ENCODE measurements around the gene KIAA0586. TPM values are rescaled to one million over a fixed set of nuclear protein-coding genes. Genes with fewer than 3 reads are reported as not detected.

Gene KIAA0586
- total and polyA plus RNA-seq, 2 of the 13 experiments (the other 11 are each of a cell fraction or from before 2014, with no cell fraction given) = 12.6 to 25.2 TPM

DNA sequence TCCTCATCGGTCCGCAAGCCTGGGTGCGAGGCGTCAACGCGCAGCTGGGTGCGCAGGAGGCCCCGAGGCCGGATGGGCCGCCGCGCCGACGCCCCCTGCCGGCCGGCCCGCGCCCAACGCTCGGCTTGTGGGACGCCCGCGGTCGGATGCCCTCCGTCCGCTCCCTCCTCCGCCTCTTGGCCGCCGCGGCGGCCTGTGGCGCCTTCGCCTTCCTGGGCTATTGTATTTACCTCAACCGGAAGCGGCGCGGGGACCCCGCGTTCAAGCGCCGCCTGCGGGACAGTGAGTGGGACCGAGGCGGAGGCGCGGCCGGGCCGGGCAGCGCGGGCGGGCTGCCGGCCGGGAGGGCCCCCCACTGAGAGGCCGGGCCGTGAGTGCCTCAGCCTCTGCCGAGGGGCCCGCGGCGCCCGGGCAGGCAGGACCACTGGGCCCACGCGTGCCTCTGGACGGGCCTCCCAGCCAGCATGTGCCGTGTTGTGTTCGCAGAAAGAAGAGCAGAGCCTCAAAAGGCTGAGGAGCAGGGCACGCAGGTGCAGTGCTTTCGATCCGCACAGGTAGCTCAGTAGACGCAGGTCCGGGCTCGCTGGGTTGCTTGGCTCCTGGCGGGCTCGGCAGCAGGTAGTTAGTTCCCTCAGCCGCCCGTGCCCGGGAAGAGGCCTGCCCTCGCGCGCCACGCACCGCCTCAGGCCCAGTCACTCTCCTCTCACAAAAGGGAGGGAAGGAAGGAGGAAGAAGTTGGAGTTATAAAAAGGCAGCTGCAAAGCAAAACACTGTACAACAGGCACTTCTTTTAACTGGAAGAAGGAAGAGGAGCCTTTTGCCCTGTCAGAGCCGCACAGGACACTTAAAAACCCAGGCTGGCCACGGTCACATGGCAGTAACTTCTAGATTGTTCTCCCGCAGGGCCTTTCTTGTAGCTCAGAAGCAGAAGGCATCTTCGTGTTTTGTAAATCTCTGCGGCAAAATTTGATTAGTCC, 31.4 kb upstream of the KIAA0586 start, which contains the start of gene TOMM20L (continued):
- TF ChIP-seq ZNF367 (CRISPR knock-in tag; IDR thresholded peaks at IDR 0.05; ENCODE audit: borderline replicate concordance) (no peak), IRF9 (CRISPR knock-in tag; IDR thresholded peaks at IDR 0.05; ENCODE audit: borderline replicate concordance) (peak; percentile 59; the same call in 1 of the 2 replicates), ZNF557 (CRISPR knock-in tag; IDR thresholded peaks at IDR 0.05) (no peak), MAZ (IDR thresholded peaks at IDR 0.05; ENCODE audit: borderline replicate concordance, low read depth, low read length) (no peak), MAZ (CRISPR knock-in tag; IDR thresholded peaks at IDR 0.05; ENCODE audit: low read depth) (peak; percentile 78), PHB2 (IDR thresholded peaks at IDR 0.05; ENCODE audit: partially characterized antibody) (no peak), FOXC1 (CRISPR knock-in tag; IDR thresholded peaks at IDR 0.05; ENCODE audit: borderline replicate concordance) (peak; percentile 46), NFKBIZ (CRISPR knock-in tag; IDR thresholded peaks at IDR 0.05) (0 out of 2 replicates have a peak, but pooled peaks have one; percentile 29), ZNF570 (CRISPR knock-in tag; IDR thresholded peaks at IDR 0.05; ENCODE audit: borderline replicate concordance) (peak; percentile 63; the same call in 1 of the 2 replicates), ZNF784 (CRISPR knock-in tag; IDR thresholded peaks at IDR 0.05; ENCODE audit: borderline replicate concordance) (0 out of 2 replicates have a peak, but pooled peaks have one; percentile 68), MEF2D (CRISPR knock-in tag; IDR thresholded peaks at IDR 0.05) (no peak), RBM39 (IDR thresholded peaks at IDR 0.05; ENCODE audit: low read depth, low read length, poor library complexity, severe bottlenecking) (peak; percentile 19), GABPA (IDR thresholded peaks at IDR 0.05; ENCODE audit: low read depth, low read length) (no peak; the same call in 1 of the 2 replicates), GABPA (CRISPR knock-in tag; IDR thresholded peaks at IDR 0.05; ENCODE audit: low read depth) (peak; percentile 53), ZNF30 (CRISPR knock-in tag; IDR thresholded peaks at IDR 0.05) (0 out of 2 replicates have a peak, but pooled peaks have one; percentile 44), ZNF724P (CRISPR knock-in tag; IDR thresholded peaks at IDR 0.05; ENCODE audit: borderline replicate concordance) (peak; percentile 80; the same call in 1 of the 2 replicates), FOXK1 (CRISPR knock-in tag; IDR thresholded peaks at IDR 0.05; ENCODE audit: borderline replicate concordance, low read depth) (no peak), CBX5 (CRISPR knock-in tag; IDR thresholded peaks at IDR 0.05; ENCODE audit: borderline replicate concordance) (0 out of 2 replicates have a peak, but pooled peaks have one; percentile 29), NR1H2 (CRISPR knock-in tag; IDR thresholded peaks at IDR 0.05; ENCODE audit: borderline replicate concordance, low read depth) (no peak), CCAR2 (optimal IDR thresholded peaks at IDR 0.05; ENCODE audit: low read depth, low read length) (no peak)
- TF ChIP-seq, protein P1, sequence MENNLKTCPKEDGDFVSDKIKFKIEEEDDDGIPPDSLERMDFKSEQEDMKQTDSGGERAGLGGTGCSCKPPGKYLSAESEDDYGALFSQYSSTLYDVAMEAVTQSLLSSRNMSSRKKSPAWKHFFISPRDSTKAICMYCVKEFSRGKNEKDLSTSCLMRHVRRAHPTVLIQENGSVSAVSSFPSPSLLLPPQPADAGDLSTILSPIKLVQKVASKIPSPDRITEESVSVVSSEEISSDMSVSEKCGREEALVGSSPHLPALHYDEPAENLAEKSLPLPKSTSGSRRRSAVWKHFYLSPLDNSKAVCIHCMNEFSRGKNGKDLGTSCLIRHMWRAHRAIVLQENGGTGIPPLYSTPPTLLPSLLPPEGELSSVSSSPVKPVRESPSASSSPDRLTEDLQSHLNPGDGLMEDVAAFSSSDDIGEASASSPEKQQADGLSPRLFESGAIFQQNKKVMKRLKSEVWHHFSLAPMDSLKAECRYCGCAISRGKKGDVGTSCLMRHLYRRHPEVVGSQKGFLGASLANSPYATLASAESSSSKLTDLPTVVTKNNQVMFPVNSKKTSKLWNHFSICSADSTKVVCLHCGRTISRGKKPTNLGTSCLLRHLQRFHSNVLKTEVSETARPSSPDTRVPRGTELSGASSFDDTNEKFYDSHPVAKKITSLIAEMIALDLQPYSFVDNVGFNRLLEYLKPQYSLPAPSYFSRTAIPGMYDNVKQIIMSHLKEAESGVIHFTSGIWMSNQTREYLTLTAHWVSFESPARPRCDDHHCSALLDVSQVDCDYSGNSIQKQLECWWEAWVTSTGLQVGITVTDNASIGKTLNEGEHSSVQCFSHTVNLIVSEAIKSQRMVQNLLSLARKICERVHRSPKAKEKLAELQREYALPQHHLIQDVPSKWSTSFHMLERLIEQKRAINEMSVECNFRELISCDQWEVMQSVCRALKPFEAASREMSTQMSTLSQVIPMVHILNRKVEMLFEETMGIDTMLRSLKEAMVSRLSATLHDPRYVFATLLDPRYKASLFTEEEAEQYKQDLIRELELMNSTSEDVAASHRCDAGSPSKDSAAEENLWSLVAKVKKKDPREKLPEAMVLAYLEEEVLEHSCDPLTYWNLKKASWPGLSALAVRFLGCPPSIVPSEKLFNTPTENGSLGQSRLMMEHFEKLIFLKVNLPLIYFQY (CRISPR knock-in tag; IDR thresholded peaks at IDR 0.05; ENCODE audit: borderline replicate concordance) = peak; percentile 54; the same call in 1 of the 2 replicates
- TF ChIP-seq, protein P2, sequence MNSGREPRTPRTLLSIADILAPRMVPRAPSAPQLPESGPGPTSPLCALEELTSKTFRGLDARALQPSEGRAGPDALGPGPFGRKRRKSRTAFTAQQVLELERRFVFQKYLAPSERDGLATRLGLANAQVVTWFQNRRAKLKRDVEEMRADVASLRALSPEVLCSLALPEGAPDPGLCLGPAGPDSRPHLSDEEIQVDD (CRISPR knock-in tag; IDR thresholded peaks at IDR 0.05; ENCODE audit: borderline replicate concordance) = peak; percentile 75; the same call in 1 of the 2 replicates

Measured in HepG2 (cell line).